Stimulated activated naive CD4-positive, alpha-beta T cell (primary cell): ENCODE results near the gene INPP5J.

ENCODE experiments used
- DNase-seq, 6 experiments: peaks; one replicate each; lab custom pipeline; 2025; lab: John Stamatoyannopoulos, UW

Gene INPP5J

GRCh38 chr22:31124290-31124689, 1.5 kb downstream of the INPP5J start:
- no peak for DNase-seq

GRCh38 chr22:31124811-31125465, 2.2 kb downstream of the INPP5J start:
- no peak for DNase-seq

GRCh38 chr22:31125521-31126117, 2.9 kb downstream of the INPP5J start:
- no peak for DNase-seq

GRCh38 chr22:31126128-31126868, 3.5 kb downstream of the INPP5J start:
- DNase-seq = no peak

GRCh38 chr22:31126869-31127175, 4.1 kb downstream of the INPP5J start:
- no peak for DNase-seq

GRCh38 chr22:31127181-31127772, 4.5 kb downstream of the INPP5J start:
- no peak for DNase-seq

- DNase-seq = no peak
Observed at GRCh38 chr22:31128156-31128555, 5.4 kb downstream of the INPP5J start.

GRCh38 chr22:31130873-31131272, 8.1 kb downstream of the INPP5J start:
- DNase-seq = no peak

- DNase-seq = no peak
Observed at GRCh38 chr22:31133911-31134310, 11.1 kb downstream of the INPP5J start.

GRCh38 chr22:31134688-31135087, 11.9 kb downstream of the INPP5J start:
- DNase-seq = no peak

- no peak for DNase-seq
Observed at GRCh38 chr22:31135706-31136105, 12.9 kb downstream of the INPP5J start.

GRCh38 chr22:31136155-31136554, 13.4 kb downstream of the INPP5J start:
- DNase-seq = no peak

- no peak for DNase-seq
Observed at GRCh38 chr22:31136711-31137110, 13.9 kb downstream of the INPP5J start.

- no peak for DNase-seq
Observed at GRCh38 chr22:31137721-31138120, 15.0 kb downstream of the INPP5J start.

- no peak for DNase-seq
Observed at GRCh38 chr22:31138126-31138525, 15.4 kb downstream of the INPP5J start.

GRCh38 chr22:31139066-31139465, 16.3 kb downstream of the INPP5J start:
- DNase-seq = no peak

- no peak for DNase-seq
Observed at GRCh38 chr22:31139866-31140716, 17.3 kb downstream of the INPP5J start, which contains the start of gene PLA2G3. Gene PLA2G3, minus strand, starts transcription at chr22:31140508. Its CDS starts 154 bp downstream, at chr22:31140354.

- DNase-seq = no peak
Observed at GRCh38 chr22:31140746-31141145, 18.0 kb downstream of the INPP5J start.

GRCh38 chr22:31141551-31141950, 18.8 kb downstream of the INPP5J start:
- DNase-seq = no peak

GRCh38 chr22:31142285-31142684, 19.5 kb downstream of the INPP5J start:
- no peak for DNase-seq

- DNase-seq = no peak
Observed at GRCh38 chr22:31143038-31143437, 20.3 kb downstream of the INPP5J start.

- no peak for DNase-seq
Observed at GRCh38 chr22:31143537-31143936, 20.8 kb downstream of the INPP5J start.
